Cardiac septum (tissue), 1 donor: ENCODE results near the gene SLC46A2. TPM values are rescaled to one million over a fixed set of nuclear protein-coding genes. Genes with fewer than 3 reads are reported as not detected.
A peak's percentile ranks its signal among the peaks of the same experiment; 100 is the strongest.

Experiments used
- DNase-seq: peaks from one replicate; pipeline ENCODE4 v3.0.0-alpha.2; 2020; ENCODE audit warnings: low spot score
- intact Hi-C: fragments of 100-400 bp; cut with DNase I; formaldehyde crosslinking; loops from one replicate; pipeline ENCODE4 v1.14.0; 2022
- total RNA-seq: library from RNA; stranded (reverse); fragmentation: NEBNext Ultra II Directional; extraction: Animal tissue kit (Norgen Biotek cat#: 25700); gene quantifications from one replicate; pipeline ENCODE4 v1.2.1, GENCODE V29; 2021
- donor health status: DM: no; HTN: no; CAD: no.

The SLC46A2 gene
- total RNA-seq, 1 donor from 2014 or later: 0.16 TPM

DNA sequence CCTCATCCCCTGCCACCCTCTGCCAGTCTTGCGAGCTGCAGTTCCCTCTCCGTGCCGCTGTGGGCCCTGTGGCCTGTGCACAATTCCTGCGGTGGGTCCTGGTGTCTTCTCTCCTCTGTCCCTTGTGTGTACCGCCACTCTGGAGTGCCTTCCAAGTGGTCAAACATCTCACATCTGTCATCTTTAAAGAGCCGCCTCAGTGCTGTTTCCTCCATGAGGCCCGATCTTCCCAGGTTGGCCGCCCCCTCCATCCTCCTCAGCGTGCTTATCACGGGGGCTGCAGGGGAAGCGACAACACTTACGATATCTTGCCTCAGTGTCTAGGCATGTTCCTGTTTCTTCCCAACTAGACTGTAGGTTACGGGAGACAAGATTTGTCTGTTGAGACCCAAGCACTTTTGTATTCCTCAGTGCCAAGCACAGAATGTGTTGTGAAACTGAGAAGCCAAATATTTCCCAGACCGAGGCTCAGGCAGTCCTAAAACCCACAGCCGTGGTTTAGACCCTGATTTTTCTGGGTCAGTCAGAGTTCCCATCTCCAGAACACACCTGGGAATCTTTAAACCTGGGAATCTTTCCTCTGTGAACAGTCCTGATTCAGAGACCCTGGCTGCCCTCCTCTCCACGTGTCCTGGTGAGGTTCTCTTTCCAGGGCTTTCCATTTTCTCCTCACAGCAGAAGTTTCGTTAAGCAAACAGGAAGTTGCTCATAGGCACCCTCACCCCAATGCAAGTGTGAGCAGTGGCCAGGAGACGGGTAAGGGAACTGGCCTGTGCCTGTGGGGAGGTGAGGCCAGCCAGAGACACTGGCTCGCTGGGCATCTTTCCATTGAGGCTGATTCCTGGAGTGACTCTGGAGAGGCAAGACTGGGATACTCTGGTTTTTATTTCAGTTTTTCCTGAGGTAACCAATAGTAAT lies 28.8 kb downstream of the SLC46A2 start:
- DNase-seq: peak; percentile 84

DNA sequence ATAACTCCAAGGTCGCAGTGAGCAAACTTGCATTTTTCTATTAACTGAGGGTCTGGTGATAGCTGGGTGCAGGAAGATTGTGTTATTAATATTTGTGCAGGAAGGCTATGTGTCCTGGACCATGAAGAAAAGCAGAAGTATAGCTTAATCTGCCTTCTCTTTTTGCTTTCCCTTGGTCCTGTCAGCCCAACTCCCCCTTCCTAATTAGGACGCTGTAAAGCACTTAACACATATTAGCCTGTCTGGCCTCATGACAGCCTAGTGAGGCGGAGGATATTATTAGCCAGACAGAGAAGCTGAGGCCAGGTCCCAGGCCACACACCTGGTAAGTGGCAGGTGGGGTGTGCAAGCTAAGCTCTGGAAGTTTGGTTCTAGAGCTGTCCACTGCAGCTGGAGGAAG lies 29.5 kb downstream of the SLC46A2 start:
- intact Hi-C loops: no loop called here
- no peak for DNase-seq

More for the DNA sequence above, 28.8 kb downstream of the SLC46A2 start:
- intact Hi-C loops: no loop called here

- intact Hi-C loops: no loop called here
- peak; percentile 5 for DNase-seq
These were observed 30.2 kb downstream of the SLC46A2 start for GRCh38 chr9:112860451-112860850.

DNA sequence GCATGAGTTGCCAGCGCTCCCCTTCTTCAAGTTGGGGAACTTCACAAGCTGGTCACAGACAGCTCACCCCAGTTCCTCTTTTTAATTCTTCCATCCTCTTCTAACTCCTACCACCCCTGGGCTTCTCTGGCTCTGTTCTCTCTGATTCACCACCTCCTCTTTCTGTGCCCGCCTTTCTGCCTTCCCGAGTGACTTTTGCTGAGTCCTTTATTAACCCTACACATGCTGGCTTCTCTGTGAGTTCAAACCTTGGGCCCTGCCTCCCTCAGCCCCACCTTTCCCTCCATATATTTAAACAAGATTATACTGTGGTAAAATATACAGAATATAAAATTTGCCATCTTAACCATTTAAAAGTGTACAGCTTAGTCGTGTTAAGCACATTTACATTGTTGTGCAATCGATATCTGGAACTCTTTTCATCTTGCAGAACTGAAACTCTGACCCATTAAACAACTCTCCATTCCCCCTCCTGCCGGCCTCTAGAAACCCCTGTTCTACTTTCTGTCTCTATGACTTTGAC lies 32.0 kb downstream of the SLC46A2 start:
- intact Hi-C loops: no loop called here

DNA sequence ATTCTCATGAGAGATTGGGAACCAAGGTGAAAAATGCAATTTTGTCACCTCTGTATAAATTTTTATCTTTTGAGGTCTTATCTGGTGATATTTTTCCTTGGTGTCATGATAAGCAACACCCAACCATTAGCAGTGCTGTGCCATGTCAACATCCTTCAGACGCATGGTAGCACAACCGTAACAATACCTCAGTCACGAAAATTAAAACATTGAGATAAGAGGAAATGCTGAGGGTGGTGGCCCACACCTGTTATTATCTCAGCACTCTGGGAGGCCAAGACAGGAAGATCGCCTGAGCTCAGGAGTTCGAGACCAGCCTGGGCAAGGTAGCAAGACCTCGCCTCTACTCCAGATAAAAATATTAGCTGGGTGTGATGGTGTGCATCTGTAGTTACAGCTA lies 32.7 kb downstream of the SLC46A2 start:
- DNase-seq: peak; percentile 49
- intact Hi-C loops: no loop called here

More for the DNA sequence above, 32.0 kb downstream of the SLC46A2 start:
- DNase-seq: peak; percentile 70

DNA sequence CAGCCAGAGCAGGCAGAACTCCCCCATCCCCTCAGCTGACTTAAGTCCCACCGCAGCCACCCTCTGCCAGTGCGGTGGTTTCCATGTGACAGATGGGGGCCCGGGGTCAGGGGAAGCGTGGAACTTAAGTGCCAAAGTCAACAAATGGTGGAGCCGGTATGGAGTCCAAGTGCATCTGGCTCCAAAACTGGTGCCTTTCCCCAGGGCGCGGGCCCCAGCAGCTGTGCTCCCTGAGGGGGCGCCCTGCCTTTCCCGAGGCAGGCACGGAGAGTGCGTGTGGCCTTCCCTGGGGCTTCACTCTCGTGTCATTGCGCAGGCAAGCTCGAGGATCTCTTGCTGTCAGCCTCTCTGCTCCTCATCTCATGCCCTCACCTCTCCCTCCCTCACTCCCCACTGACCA lies 33.8 kb downstream of the SLC46A2 start:
- intact Hi-C loops: no loop called here
- peak; percentile 67 for DNase-seq

GRCh38 chr9:112856200-112856599 lies 34.5 kb downstream of the SLC46A2 start:
- peak; percentile 51 for DNase-seq
- intact Hi-C loops: no loop called here

DNA sequence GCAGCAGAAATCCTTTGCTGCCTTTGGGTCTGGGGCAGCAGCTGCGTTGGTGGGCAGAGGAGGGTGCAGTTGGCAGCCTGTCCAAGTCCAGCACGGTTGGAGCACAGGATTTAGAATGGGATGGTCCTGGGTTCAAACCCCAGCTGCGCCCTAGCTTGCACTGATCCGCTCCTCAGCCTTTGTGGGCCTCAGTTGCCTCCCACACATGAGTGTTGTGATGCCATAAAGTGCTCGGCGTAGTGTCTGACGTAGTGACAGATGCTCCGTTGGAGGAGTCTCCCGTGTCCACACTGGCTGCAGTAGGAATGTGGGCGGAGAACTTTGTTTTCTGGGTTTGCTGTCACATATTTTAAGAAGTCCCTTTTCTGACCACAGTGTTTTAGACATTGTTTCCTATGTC lies 36.0 kb downstream of the SLC46A2 start:
- intact Hi-C loops: no loop called here
- peak; percentile 1 for DNase-seq

GRCh38 chr9:112853882-112854585 lies 36.6 kb downstream of the SLC46A2 start:
- intact Hi-C loops: no loop called here
- peak; percentile 20 for DNase-seq

DNA sequence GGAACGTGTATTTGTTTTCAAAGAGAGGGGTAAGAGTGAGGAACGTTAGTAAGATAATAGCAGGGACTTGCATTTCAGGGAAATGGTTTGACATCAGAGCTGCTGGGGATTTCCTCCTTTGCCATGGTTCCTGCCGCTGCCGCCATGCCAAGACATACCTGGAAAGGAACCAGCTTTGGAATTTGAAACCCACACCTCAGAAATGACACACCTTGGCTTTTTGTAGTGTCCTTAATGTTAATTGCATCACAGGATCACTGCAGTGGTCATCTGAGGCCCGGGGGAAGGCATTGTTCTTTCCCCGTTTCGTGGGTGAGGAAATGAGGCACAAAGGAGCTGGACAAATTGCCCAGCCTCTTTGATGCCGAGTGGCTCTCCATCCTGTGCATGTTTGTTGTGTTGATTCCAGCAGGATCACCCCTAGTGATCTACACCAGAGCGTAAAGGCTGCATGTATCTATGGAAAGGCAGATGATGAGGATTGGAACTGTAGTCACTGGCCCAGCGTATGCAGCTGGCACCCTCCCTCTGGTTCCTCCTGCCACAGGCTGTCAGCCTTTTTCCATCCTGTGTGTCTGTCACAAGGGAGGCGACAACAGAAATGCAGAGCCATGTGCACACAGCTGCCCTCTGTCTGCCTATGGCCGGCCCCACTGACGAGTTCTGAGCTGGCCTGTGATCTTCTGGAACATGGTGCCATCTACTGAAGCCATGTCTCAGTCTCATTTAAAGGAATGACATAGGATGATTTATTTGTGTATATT lies 37.8 kb downstream of the SLC46A2 start:
- intact Hi-C loops: no loop called here
- peak; percentile 27 for DNase-seq

DNA sequence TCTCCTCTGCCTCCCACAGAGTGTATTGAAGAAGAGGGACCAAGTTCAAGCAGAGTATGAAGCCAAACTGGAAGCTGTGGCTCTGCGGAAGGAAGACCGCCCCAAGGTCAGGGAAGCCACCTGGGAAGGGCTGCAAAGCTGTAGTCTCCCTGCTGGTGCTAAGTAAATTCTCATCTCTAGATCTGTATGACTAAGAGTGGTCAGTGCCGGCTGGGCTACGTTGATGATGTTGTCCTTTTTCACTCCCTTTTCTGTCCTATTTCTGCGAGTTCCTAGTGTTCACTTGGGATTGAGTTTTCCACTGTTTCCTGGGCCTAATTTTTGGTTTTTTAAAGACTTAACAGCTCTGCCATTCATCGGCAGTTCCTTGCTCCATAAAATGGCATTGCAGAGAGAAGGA lies 39.8 kb downstream of the SLC46A2 start:
- DNase-seq: peak; percentile 62
- intact Hi-C loops: no loop called here

DNA sequence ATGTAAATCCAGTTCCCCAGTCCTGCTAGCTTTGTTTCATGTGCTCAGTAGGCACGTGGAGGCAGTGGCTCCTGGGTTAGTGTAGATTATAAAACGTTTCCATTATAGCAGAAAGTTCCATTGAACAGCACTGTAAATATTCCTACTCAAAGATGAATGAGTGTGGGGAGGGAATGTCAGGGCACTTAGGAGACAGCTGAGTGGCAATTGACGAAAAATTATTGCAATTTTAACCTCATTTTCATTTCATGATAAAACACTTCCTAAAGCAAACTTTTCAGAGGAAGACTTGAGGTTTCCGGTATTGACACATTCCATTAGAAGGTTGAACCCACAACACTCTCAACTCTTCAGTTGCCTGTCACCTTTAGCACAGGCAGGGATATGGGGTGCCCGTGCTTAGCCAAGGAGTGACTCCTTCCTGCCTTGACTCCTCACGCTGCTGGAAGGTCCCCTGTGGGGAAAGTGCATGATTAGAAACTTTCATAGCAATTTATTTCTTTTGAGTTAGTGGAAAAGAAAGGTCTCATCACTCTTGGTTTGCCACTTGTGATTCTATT lies 41.2 kb downstream of the SLC46A2 start:
- intact Hi-C loops: no loop called here
- peak; percentile 9 for DNase-seq

GRCh38 chr9:112848316-112849151 lies 42.1 kb downstream of the SLC46A2 start:
- intact Hi-C loops: no loop called here
- DNase-seq: peak; percentile 55

DNA sequence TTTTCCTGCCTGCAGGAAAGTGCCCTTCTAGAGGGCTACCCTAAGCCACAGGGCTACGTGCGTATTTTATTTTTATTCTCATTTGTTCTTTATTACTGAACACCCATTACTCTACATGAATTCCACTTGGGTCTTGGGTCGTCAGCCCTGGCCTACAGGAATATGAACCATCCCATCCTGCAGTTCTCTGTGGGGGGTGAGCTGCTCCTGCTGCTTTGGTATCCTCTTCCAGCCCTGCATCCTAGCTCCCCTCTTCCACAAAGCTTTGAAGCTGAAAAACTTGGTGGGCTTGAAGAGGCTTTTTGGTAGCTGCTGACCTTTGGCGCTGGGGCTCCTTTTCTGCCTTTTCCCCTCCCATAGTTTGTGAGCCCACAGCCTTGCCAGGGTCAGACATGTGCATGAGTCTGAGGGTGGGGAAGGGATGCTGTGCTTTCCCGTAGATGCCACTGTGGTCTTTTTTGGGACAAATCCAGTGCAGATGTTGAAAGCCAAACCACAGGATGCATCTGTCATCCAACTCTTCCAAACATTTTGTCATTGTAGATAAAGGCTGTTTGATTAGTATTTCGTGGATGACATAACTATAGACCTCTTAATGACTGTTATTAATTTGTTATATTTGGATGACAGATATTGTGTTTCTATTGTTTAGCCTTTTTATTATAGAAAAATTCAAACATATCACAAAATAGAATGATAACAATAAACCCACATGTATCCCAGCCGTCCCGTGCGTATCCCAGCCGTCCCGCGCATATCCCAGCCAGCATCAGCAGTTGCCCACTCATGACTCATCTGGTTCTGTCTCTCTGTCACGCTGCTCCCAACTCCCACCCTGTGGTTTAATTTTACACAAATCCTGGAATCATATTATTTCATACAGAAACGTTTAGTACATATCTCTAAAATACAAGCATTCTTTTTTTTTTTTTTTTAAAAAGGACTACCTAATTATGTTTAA lies 43.9 kb downstream of the SLC46A2 start:
- peak; percentile 55 for DNase-seq
- intact Hi-C loops: no loop called here

GRCh38 chr9:112844771-112845542 lies 45.7 kb downstream of the SLC46A2 start:
- intact Hi-C loops: loop anchor here (5.0 kb wide), 1 partner anchor 57 kb away; no protein-coding TSS in a partner anchor
- peak; percentile 90 for DNase-seq

- no peak for DNase-seq
- intact Hi-C loops: loop anchor here (5.0 kb wide), 1 partner anchor 60 kb away; no protein-coding TSS in a partner anchor
These were observed 48.1 kb downstream of the SLC46A2 start for GRCh38 chr9:112842555-112842954.

GRCh38 chr9:112841261-112841660 lies 49.4 kb downstream of the SLC46A2 start:
- intact Hi-C loops: loop anchor here (5.0 kb wide), 1 partner anchor 61 kb away; no protein-coding TSS in a partner anchor
- DNase-seq: no peak
